RPMI8226 (cell line): ENCODE results near the gene ZNF641.

Source experiments
- DNase-seq: peaks from one replicate; pipeline ENCODE4 v3.0.0-alpha.2; 2015

Gene ZNF641

GRCh38 chr12:48350249-48351021 is at the start of gene ZNF641:
Gene ZNF641, minus strand, starts transcription at chr12:48350919. Its CDS starts 2,829 bp downstream, at chr12:48348090.
- DNase-seq = peak; percentile 86

- no peak for DNase-seq
These were observed 39.3 kb upstream of the ZNF641 start for GRCh38 chr12:48390026-48390425.

- no peak for DNase-seq
These were observed 38.7 kb upstream of the ZNF641 start for GRCh38 chr12:48389409-48389808.

GRCh38 chr12:48388938-48389337 is 38.2 kb upstream of the ZNF641 start:
- no peak for DNase-seq

- no peak for DNase-seq
These were observed 37.7 kb upstream of the ZNF641 start for GRCh38 chr12:48388460-48388859.

- DNase-seq = no peak
These were observed 29.9 kb upstream of the ZNF641 start for GRCh38 chr12:48380596-48380995.

- DNase-seq = no peak
These were observed 29.1 kb upstream of the ZNF641 start for GRCh38 chr12:48379794-48380193.

- DNase-seq = no peak
These were observed 26.9 kb upstream of the ZNF641 start for GRCh38 chr12:48377646-48378045.

GRCh38 chr12:48374164-48374563 is 23.4 kb upstream of the ZNF641 start:
- DNase-seq = no peak

GRCh38 chr12:48366131-48366530 is 15.4 kb upstream of the ZNF641 start:
- no peak for DNase-seq

GRCh38 chr12:48361664-48362339 is 11.1 kb upstream of the ZNF641 start:
- no peak for DNase-seq

- no peak for DNase-seq
These were observed 8.3 kb upstream of the ZNF641 start for GRCh38 chr12:48358937-48359513.

- DNase-seq = no peak
These were observed 5.5 kb upstream of the ZNF641 start for GRCh38 chr12:48356041-48356768.

GRCh38 chr12:48352157-48352760 is 1.5 kb upstream of the ZNF641 start:
- no peak for DNase-seq

GRCh38 chr12:48351022-48351708 is 446 bp upstream of the ZNF641 start:
- DNase-seq = no peak

- DNase-seq = no peak
These were observed 1.2 kb downstream of the ZNF641 start for GRCh38 chr12:48349471-48349870.

GRCh38 chr12:48342980-48343379 is 7.7 kb downstream of the ZNF641 start:
- DNase-seq = no peak

- DNase-seq = no peak
These were observed 9.8 kb downstream of the ZNF641 start for GRCh38 chr12:48340943-48341342.

- DNase-seq = no peak
These were observed 11.1 kb downstream of the ZNF641 start for GRCh38 chr12:48339442-48340117.

- no peak for DNase-seq
These were observed 14.2 kb downstream of the ZNF641 start for GRCh38 chr12:48336564-48336963.

- DNase-seq = no peak
These were observed 14.7 kb downstream of the ZNF641 start for GRCh38 chr12:48336061-48336460.

- DNase-seq = no peak
These were observed 15.9 kb downstream of the ZNF641 start for GRCh38 chr12:48334808-48335207.
